Kidney (tissue), 14 donors: ENCODE data around the gene ALK. TPM values are rescaled to one million over a fixed set of nuclear protein-coding genes. Genes with fewer than 3 reads are reported as not detected.

Experiments used
- DNase-seq, 5 donors: peaks; one replicate each; pipeline ENCODE4 v3.0.0-alpha.2; 2013 to 2020
- FAIRE-seq: peaks from 2 replicates; lab custom pipeline; 2012; peaks lifted over from hg19 to GRCh38; lab: Jason Lieb, UNC
- H3K27ac ChIP-seq, 2 donors: one replicate each; pipeline ENCODE4 v1.7.0; 2013; ENCODE audit warnings: low read depth in 2 of 2, low read length in 2 of 2, inconsistent platforms in 1 of 2
- H3K27me3 ChIP-seq: one replicate; pipeline ENCODE4 v1.7.1; 2013; ENCODE audit warnings: low read length, inconsistent platforms; ENCODE audit not compliant: control insufficient read depth, insufficient read depth
- H3K36me3 ChIP-seq, 3 donors: one replicate each; pipeline versions ENCODE4 v1.7.0 to v1.7.1; 2013; ENCODE audit warnings: low read length in 3 of 3, control low read depth in 1 of 3, inconsistent platforms in 1 of 3; ENCODE audit not compliant: insufficient read depth in 3 of 3, control insufficient read depth in 2 of 3
- H3K4me1 ChIP-seq, 3 donors: one replicate each; pipeline versions ENCODE4 v1.7.0 to v1.7.1; 2013; ENCODE audit warnings: low read length in 3 of 3, inconsistent platforms in 1 of 3, low read depth in 1 of 3; ENCODE audit not compliant: control insufficient read depth in 2 of 3, insufficient read depth in 2 of 3
- H3K4me3 ChIP-seq, 3 donors: one replicate each; pipeline versions ENCODE4 v1.7.0 to v1.8.1; 2013; ENCODE audit warnings: low read length in 3 of 3, control low read depth in 1 of 3, inconsistent platforms in 1 of 3
- H3K9ac ChIP-seq, 3 donors: one replicate each; pipeline versions ENCODE4 v1.7.0 to v1.7.1; 2013; ENCODE audit warnings: low read length in 3 of 3, control low read depth in 1 of 3, inconsistent platforms in 1 of 3
- H3K9me3 ChIP-seq, 3 donors: one replicate each; pipeline versions ENCODE4 v1.7.0 to v1.7.1; 2013; ENCODE audit warnings: low read length in 3 of 3, control low read depth in 1 of 3, inconsistent platforms in 1 of 3; ENCODE audit not compliant: control insufficient read depth in 2 of 3, insufficient read depth in 1 of 3
- intact Hi-C: fragments of 100-400 bp; cut with DNase I; formaldehyde crosslinking; loops from one replicate; pipeline ENCODE4 v1.11.1; 2022
- polyA plus RNA-seq: library from polyadenylated mRNA; stranded (reverse); fragments of 350-450 nt; fragmentation: Illumina TruSeq; extraction: RNeasy Lipid Tissue Mini Kit (QIAGEN cat#74804); gene quantifications from one replicate; pipeline ENCODE4 v1.2.3, GENCODE V29; 2014; ENCODE audit warnings: low read depth, low replicate concordance; ENCODE audit not compliant: insufficient read depth
- total RNA-seq: library from RNA; stranded (reverse); fragmentation: NEBNext Ultra II Directional; extraction: Animal tissue kit (Norgen Biotek cat#: 25700); gene quantifications from one replicate; pipeline ENCODE4 v1.2.1, GENCODE V29; 2021
- TF ChIP-seq, protein P1 (sequence below): IDR thresholded peaks from 3 replicates; pipeline ENCODE4 v1.5.1; 2012; ENCODE audit warnings: mild to moderate bottlenecking, moderate library complexity, borderline replicate concordance; ENCODE audit not compliant: insufficient read depth; ENCODE audit errors: extremely low read depth
- donor health status: control.
- donor health status: control.
- donor health status: control.
- donor health status: control.
- donor health status: control.
- donor health status: DM: yes; HTN: yes; CAD: no.
- donor health status: Normal renal cell carcinoma (clear cell type).

The ALK gene
- total and polyA plus RNA-seq, 2 donors from 2014 or later = 0.13 TPM; not detected in 1

DNA sequence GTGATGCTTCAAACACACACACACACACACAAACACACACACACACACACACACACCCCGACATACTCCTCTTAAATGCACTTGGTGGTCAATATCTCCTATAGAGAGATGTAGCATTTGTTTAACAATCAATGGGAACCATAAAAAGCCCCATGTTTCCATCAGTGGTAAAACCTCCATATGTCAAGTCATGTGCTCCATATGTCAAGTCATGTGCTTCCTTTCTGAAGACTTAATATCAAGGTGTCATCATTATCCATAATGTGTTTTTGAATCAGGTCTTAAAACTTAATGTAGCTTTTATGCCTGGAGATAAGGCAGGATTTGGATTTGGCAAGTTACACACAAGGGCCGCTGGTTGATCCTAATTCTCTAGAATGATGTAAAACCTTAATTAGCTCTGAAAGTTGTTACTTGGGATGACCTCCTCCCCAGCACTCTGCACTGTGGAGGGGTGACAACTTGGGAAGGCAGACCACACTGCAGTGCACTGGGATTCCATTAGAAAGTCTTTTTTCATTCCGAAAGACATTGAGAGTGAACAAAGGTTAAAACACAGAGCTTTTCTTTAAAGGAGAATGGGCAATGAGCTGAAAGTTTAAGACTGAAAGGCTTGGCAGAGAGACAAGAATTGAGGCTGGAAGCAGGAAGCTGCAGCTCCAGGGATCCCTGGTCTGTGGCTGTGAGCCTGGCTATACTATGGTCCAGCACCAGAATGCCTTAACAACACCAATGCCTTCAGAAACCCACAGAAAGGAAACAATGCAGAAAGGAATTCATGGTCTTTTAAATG, 26.4 kb downstream of the ALK start:
- Histone ChIP-seq H3K9ac (no peak overlapping the region), H3K4me3 (no peak overlapping the region), H3K9me3 (no peaks in the 10 kb centered on the region), H3K27me3 (no peaks in the 10 kb centered on the region), H3K27ac (no peak overlapping the region), H3K4me1 (no peaks in the 10 kb centered on the region), H3K36me3 (no peaks in the 10 kb centered on the region)
- DNase-seq (no peak), FAIRE-seq (no peak)
- intact Hi-C loops = no loop called here
- TF ChIP-seq, protein P1, sequence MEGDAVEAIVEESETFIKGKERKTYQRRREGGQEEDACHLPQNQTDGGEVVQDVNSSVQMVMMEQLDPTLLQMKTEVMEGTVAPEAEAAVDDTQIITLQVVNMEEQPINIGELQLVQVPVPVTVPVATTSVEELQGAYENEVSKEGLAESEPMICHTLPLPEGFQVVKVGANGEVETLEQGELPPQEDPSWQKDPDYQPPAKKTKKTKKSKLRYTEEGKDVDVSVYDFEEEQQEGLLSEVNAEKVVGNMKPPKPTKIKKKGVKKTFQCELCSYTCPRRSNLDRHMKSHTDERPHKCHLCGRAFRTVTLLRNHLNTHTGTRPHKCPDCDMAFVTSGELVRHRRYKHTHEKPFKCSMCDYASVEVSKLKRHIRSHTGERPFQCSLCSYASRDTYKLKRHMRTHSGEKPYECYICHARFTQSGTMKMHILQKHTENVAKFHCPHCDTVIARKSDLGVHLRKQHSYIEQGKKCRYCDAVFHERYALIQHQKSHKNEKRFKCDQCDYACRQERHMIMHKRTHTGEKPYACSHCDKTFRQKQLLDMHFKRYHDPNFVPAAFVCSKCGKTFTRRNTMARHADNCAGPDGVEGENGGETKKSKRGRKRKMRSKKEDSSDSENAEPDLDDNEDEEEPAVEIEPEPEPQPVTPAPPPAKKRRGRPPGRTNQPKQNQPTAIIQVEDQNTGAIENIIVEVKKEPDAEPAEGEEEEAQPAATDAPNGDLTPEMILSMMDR = no peak

DNA sequence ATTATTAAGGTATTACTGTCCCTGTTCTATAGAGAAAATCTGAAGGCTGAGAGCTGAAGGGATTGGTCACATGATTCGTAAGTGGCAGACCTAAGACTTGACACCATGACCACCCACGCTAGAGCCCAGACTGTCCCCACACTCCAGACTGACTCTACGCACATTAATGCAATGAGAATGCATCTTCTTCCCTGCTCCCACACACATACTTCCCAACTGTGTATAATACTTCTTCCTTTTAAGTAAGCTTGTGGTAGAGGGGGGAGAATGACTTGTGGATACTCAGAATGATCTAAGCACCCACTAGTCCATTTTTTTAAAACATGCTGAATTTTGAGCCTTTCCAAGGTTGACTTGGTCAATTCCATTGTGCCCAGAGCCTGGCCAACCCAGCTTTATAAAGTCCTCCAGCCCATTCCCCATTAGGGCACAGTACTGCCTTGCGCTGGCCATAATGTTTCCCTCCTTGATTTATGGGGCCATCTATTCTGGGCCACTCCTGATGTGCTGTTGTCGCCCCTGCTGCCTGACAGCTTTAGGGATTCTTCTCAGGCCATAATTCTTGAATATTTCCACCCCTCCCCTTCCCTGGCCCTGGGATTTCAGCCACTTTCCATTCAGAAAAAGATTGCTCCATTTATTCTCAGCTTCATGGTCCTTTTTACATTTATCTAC, 28.7 kb downstream of the ALK start:
- intact Hi-C loops = no loop called here
- Histone ChIP-seq H3K9me3 (no peaks in the 10 kb centered on the region), H3K4me1 (no peaks in the 10 kb centered on the region), H3K27me3 (no peaks in the 10 kb centered on the region), H3K9ac (no peak overlapping the region), H3K36me3 (no peaks in the 10 kb centered on the region), H3K4me3 (no peak overlapping the region), H3K27ac (no peak overlapping the region)
- FAIRE-seq (no peak), DNase-seq (no peak)
- TF ChIP-seq, protein P1 = no peak

DNA sequence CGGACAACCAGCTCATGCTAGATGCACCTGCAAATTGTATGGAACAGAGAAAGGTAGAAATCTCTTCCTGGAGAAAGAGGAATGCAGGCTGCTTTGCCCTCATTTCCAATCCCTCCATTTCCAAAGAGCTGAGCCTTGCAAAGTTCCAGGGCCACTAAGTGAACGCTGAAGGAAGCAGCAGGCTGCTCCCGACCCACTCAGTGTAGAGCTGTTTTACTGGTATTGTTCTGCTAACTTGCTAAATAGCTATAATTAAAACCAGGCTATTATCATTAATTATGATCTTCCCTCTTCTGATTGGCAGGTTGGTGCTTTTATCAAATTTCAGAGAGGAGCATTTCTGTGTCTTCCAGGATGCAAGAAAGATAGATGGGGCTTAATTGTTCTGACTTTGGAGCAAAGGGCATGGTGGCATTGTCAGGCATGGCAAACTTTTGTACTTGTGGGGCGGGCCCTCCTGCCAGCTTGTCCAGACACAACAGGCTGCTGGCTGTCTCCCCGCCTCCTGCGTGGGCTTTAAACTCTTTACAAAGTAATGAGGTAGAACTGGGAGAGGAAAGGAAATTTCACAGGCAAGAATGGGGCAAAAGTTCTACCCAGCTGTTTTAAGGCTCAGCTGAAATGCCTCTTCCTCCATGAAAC, 40.2 kb downstream of the ALK start:
- intact Hi-C loops = no loop called here

More for the DNA sequence above, 40.2 kb downstream of the ALK start:
- DNase-seq (peak in 1 of 5 donors; percentile 14), FAIRE-seq (no peak)
- no peak overlapping the region for H3K27ac ChIP-seq
- no peaks in the 10 kb centered on the region for H3K4me1 ChIP-seq
- TF ChIP-seq, protein P1 = no peak
- peaks cover 3 to 10% (median 4%) of the 10 kb centered on the region in 3 donors for H3K9me3 ChIP-seq
- H3K4me3 ChIP-seq = no peak overlapping the region
- H3K27me3 ChIP-seq = no peaks in the 10 kb centered on the region
- no peaks in the 10 kb centered on the region for H3K36me3 ChIP-seq
- no peak overlapping the region for H3K9ac ChIP-seq
